NCI-H510A treated with DMSO at 0.1 percent for 48 hours (cell line): ENCODE measurements around the gene MYOF.
"Not testable (repeated sequence)": the region's sequence is repeated elsewhere in the genome, so short reads cannot be mapped to it uniquely, and the experiment has no call there.

Source experiments
- DNase-seq: peaks from one replicate; lab custom pipeline; 2025; lab: John Stamatoyannopoulos, UW

Gene MYOF

DNA sequence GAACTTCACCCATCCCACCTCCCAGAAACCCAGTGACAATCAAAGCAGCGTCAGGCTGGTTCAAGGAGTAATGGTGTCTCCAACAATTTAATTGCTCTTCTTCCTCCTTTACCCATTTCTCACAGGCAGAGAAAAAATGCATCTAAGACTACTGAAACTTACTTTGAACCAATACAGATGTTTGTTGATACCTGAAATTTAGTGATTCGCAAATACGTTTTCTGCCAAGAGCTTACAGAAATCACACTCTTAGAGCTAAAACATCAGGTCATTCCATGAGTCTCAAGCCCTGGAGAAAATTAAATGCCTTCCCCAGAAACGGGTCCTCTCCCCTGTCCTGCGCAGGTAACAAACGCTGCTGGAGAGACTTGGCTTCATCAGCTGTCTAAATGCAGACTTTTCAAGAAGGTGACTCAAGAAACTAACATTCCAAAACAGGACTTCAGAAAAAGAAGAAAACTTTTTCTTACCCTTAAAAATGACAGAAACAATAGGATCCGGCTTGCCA lies 443 bp downstream of the MYOF start:
- DNase-seq, result no peak

DNA sequence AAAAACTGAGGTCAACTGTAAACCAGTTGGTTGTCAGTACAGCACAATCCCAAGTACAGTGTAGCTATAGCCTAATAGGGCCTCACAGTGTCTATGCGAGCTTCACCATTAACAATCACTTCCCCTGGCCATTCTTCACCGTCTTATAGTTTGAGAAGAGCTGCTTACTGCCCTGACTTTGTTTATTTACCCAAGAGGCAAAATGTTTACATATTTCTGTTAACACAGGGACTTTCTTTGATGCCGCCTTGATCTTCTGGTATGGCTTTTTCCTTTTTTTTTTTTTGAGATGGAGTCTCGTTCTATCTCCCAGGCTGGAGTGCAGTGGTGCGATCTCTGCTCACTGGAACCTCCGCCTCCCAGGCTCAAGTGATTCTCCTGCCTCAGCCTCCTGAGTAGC lies 3.3 kb downstream of the MYOF start:
- no peak for DNase-seq

DNA sequence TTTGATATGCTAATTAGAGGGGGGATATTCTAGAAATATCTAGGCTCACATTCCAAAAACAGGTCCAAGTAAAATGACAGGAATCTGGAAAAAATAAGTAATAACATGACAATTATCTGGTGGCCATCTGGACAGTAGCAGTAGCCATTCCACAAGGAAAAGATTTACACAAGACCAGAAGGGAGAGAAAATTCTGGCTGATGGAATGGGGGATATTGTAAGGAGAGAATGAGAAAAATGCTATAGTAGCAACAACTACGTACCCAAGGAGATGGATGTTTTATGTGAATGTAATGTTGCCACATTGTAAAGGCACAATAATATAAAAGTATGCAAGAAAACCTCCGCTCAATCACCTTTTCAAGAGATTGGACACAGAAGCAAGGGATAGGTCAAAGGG lies 5.4 kb downstream of the MYOF start:
- no peak for DNase-seq

DNA sequence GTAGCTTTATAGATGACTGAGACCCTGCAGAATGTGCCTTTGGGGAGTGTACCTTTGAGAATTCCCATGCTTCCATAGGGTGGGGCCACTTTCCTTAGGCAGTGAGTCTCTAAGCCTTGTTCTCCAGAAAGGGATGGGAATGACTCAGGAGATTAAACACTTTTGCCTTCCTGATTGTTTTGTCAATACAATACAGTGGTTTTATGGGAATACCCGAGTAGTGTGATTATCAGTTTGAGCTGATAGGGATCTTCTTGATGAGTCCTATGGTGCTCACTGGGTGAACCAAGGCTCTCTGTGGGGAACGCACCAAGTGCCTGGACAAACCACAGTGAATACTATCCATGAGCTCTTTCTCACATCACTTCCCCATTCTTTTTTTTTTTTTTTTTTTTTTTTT lies 6.3 kb downstream of the MYOF start:
- no peak for DNase-seq

DNA sequence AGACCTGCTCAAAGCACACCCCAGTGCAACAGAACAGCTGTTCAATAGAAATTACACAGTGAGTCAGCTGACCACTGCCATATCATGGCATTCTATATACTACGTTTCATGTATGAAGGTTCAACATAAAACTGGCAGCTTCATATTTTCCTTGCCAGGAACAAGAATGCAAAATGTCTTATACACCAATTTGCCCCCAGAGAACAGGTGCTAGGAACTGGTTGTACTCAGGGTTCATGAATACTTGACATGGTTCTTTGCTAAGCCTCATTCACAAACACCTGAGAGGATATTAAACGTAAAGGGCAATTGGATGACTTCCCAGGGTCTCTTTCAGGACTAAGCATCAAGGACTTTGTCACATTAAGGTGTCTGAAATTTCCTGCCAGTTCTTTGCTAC lies 6.9 kb downstream of the MYOF start:
- no peak for DNase-seq

DNA sequence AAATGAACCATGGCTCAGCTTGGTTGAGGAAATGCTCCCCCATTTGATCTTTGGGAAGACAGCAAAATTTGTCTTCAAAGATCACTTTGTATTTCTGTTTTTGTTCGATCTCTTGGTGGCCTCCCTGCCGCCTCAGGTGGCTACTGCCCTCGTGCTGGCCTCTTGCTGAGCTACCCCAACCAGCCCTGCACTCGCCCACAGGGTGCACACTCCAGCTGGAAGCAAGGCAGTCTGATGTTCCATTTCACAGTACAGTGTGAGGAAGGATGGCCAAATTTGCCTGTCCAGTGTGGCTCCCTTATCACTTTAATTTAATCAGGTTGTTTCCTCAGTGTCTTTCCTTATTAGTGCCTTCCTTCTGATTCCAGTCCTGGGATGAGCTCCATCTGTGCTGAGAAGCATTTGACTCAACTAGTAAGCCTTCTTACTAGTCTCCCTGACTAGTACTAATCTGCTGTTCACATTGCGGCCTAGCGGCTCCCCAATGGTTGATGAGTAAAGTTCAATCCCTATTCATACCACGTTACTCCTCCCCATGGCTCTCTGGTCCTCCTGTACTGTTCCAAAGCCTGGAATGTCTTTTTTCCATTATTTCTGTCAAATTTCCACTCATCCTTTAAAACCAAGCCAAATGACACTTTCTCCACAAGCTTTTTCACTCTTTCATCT lies 8.2 kb downstream of the MYOF start:
- DNase-seq, result no peak

DNA sequence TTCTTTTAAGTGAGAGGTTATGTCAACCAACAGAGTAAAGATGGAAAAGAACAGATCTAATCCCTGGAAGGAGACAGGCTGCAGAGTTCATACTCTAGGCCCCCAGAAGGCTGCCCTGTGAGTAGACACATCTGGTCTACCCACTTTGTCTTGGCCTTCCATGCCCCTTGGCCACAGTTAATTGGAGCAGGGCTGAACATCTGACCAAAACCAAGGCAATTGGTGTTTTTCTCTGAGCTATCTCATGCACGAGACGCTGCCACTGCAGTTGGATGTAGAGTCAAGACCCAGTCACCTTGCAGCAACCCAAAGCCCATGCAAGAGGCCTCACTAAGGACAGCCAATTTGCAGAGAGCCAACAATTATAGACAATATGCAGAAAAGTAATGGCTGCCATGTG lies 9.0 kb downstream of the MYOF start:
- no peak for DNase-seq

DNA sequence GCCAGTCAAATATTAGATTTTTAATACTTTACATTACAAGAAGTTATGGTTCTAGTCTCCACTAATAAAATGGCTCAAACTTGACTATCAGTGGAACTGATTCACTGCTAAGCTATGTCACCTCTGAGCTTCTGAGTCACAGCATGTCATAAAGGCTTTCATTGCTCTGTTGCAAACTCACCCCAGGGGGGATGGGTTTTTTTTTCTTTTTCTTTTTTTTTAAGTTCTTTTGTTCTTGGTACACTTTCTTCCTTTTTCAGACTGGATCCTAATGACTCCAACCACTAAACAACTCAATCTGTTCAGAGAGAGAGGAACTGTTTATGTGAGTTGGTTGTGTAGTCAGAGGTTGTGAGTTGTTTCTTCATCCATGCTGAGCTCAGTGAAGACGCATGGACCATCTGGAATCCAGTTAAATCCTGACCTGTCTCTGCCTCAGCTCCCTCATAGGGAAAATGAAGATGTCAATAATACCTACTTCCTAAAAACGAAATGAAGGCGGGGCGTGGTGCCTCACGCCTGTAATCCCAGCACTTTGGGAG lies 11.0 kb downstream of the MYOF start:
- DNase-seq, result no peak

DNA sequence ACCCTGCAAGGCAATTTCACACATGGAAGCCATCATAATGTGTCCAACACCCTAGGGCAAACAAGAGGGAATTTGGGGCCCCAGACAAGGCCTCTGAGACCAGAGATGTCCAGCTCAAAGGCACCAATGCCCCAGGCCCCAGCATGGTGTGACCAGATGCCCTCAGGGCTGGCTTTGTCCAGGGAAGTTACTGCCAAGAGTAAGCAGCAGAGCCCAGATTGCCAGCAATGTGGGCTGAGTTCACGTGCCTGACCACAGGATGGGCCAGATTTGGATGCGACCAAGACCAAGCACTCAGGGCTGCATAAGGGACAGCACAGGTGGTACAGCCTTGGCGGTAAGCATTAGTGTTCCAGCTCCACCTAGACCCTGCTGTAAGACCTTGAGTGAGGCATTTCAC lies 12.7 kb downstream of the MYOF start:
- no peak for DNase-seq

DNA sequence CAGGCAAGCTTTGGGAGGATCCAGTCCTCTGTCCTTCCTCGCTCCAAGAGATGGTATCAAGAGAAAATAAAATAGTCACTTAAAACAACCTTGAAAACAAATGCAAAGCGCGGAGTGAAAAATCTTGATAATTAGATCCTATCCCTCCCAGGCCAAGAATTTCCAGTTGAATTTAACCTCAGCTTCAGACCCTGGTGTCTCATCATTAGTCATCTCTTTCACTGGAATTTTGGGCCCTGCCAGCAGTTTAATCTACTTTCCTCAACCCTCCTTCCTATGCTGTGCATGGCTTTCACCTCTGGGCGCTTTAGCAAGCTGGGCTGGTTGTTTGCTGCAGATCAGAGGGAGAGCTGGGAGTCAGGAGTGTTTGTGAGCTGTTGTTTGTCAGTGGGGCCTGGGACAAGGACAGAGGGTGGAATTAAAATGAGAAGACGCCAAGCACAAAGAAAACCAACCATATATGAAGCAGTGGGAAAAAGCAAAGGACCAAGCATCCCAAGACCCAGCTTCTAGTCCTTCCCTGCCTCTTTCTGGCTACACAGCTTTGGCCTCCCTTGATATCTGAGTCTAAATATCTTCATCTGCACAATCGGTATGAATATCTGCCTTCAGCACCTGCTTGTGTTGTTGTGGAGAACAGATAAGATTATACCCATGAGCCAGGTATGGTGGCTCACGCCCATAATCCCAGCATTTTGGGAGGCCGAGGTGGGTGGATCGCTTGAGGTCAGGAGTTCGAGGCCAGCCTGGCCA lies 13.5 kb downstream of the MYOF start:
- no peak for DNase-seq

DNA sequence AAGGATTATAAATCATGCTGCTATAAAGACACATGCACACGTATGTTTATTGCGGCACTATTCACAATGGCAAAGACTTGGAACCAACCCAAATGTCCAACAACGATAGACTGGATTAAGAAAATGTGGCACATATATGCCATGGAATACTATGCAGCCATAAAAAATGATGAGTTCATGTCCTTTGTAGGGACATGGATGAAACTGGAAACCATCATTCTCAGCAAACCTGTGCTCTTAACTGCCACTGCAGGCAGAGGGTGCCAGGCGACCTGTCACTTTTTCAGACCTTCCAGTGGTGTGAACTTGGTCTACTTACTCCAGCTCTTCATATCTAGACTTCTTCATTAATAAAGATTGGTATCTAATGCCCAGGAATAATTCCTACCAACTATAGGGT lies 14.5 kb downstream of the MYOF start:
- not testable (repeated sequence) for DNase-seq

DNA sequence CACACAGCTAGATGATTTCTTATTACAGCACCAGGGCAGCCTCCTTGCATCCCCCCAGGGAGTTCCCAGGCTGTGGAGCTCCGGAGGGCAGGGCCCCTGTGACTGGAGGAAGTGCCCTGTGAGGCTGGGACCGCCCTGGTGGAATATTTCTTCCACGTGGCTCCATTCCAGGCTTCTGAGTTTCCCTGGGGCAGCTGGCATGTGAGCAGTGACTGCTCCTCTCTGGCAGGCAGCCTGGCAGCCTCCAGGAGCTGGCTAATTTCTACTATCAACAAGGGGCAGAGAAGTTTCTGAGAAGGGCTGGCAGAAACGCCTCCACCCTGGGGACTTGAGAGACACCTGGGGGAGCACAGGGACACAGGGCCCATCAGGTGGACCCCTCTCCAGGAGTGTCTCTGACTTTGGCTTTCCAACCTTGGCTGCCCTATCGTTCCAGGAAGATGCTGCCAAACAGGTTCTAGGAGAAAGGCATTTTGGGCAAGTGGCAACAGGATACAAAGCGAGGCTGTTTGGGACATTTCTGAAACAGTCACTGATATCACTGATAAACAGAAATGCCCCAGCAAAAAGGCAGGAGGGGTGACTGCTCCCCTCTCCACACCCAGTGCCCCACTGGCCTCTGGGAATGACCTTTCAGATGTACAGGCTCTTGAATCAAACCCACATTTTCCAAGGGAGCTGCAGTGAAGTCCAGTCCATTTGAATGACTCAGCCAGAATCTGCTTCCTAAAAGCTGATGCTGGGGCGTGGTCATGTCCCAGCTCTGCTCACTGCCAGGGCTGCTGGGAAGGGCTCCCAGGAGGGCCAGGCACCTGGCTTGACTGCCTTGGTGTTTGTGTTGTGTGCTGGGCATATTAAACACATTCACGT lies 16.1 kb downstream of the MYOF start:
- peak; percentile 85 for DNase-seq

DNA sequence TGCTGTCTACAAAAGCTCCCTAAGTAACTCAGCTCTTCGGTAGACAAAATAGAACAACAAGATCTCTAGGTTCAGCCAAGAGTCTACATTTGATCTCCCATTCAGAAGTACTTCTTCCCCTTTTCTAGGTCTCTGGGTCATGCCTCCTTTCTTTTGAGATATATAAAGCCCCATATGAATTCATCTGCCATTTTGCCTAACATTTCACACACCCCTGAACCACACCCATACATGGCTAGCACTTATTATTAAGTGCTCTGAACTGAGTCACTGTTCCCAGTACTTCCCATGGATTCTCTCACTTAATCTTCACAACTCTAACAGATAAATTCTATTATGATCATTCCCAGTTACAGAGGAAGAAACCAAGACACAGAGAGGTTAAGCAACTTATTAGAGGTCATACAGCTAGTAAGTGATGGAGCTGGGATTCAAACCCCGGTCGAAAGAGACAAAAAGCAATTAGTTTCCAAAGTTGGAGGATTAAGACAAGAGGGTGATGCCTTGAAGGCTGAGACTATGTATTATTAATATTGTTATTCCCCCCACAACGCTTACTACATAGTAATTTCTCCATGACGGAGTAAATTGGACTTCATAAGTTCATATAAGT lies 17.3 kb downstream of the MYOF start:
- no peak for DNase-seq

DNA sequence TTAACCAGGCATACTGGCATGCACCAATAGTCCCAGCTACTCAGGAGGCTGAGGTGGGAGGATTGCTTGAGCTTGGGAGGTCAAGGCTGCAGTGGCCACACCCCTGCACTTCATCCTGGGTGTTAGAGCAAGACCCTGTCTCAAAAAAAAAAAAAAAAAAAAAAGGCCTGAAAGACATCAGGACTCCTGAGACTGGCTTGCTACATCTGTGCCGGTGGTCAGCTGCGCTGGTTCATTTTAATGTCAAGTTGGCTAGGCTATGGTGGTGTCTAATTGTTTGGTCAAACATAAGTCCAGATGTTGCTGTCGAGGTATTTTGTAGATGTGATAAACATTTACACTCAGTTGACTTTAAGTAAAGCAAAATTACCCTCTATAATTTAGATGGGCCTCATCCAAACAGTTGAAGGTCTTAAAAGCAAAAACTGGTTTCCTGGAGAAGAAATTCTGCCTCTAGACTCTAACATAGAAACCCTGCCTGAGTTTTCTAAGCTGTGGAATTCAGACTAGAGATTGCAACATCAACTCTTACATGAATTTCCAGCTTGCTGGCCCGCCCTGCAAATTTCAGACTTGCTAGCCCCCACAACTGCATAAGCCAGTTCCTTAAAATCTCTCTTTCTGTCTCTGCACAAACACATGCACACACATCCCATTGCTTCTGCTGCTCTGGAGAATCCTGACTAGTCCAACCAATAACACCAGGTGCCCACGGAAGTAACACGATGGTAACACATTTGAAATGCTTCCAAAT lies 18.2 kb downstream of the MYOF start:
- DNase-seq, result no peak

DNA sequence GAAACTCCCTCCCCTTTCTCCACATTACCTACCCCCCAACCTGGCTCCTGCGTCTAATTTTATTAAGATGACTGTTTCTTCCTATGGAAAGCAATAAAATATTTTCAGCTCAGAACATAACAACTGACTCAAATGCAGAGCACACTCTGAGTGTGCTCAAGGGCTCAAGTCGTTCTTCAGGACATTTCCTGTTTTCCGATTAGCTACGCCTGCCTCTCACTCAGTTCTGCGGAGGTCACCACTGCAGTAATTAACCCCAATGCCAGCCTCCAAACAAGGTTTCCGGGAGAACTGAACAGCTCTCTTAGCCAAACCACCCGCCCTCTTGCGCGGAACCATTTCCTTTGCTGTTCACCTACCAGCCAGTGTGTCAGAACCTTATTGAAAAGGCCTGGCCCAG lies 19.3 kb downstream of the MYOF start:
- peak; percentile 90 for DNase-seq

DNA sequence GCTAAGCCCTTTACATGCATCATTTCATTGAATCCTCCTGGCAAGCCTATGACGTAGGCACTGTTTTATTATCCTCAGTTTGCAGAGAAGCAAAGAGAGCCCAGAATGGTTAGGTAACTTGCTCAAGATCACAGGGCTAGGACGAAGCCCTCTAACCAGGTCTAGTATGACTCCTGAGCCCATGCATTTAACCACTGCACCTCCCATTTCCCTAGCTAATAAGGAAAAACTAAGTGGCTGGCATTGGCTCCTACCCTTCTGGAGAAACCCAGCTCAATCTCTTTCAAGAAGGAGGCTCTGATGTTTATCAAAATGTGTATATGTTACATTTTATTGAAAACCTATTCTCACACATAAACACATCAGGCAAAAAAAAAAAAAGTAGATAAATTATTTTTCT lies 19.8 kb downstream of the MYOF start:
- peak; percentile 37 for DNase-seq

DNA sequence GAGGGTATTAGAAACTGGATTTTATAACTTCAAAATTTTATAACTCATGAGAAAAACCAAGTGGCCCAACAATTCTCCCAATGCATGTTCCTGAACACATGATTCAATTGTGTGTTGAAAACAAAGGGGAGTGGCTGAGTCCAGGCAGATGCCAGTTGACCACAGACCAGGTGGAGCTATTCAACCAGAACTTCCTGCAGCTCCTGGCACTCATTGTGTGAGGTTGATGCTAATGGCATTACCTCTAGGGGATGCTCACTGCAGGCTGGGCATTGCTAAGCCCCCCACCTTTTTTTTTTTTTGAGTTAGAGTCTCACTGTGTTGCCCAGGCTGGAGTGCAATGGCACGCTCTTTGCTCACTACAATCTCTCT lies 20.3 kb downstream of the MYOF start:
- peak; percentile 97 for DNase-seq

DNA sequence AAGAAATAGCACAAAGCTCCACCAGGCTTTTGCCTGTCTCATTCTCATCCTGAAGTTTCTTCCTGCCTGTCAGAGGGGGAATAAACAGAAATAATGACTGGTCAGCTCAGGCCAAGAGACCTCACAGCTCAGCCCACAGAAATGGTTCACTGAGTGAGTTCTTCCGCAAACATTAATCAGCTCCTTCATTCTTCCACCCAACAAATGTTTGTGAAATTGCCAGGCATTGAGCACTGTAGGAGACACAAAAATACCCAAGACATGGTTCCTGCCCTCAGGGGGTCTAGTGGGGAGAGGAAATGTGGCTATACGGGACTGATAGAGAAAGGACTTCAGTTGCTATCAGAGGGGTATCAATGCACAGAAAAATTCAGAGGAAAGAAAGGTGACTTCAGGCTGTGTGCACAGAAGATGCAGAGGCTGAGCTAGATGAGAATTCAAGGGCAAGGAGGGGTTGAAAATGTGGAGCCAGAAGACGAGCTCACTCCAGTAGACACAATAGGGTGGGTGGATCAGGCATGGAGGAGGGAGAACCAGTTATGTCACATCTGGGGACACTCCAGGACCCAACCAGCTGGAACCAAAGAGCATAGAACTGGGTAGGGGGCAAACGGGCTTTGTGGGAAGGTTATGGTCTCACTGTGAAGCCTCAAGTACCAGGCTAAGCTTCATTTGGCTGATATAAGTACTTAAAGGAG lies 20.9 kb downstream of the MYOF start:
- peak; percentile 97 for DNase-seq

DNA sequence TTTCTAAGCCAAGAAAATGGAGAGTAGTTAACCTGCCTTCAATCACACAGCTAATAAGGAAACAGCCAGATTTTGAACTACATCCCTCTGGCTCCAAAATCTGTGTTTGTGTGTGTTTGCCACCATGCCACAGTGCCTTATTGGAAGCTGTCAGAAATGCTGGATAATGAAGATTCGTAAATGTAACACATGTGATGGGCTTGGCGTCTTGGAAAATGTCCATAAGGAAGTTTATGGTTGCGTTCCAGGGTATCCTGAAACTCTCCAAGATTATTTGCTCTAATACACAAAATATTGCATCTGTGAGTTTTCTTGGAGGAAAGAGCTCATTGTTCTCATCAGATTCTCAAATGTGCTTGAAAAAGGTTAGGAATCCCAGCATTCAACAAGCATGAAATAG lies 22.7 kb downstream of the MYOF start:
- DNase-seq, result no peak

DNA sequence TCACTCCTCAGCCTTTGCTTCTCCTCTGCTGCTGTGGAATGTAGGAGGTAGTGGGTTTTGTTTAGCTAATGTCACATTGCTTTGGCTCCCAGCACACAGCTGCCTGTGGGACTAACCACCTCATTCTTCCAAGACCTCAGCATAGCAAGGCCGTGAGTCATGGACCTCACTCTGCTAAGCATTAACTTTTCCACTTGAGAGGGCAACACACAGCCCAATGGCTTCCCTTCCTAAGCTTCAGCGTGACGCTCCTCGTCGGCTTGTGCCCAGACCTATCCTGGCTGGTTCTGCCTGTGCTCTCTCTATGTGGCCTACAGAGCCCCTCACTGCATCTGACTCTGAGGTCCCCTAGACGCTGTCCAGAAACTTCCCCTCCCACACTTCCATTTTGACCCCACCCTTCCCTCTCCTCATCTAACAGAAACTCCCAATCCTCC lies 23.3 kb downstream of the MYOF start:
- no peak for DNase-seq

DNA sequence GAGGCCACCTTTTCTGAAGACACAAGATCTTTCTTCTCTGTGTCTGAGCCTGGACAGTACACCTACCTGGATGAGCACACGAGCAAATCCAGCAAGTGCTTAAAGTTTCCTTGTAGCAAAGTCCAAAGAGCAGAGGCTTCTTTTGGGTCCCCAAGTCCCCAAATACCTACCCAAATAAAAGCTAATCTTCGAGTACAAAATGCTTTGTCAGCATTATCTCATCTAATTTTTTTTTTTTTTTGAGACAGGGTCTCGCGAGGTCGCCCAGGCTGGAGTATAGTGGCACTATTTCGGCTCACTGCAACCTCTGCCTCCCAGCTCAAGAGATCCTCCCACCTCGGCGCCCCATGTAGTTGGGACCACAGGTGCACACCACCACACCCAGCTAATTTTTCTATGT lies 24.6 kb downstream of the MYOF start:
- DNase-seq, result no peak
